Effector CD4-positive, alpha-beta T cell (primary cell): ENCODE data around the gene HSPA1L.
"Not testable (repeated sequence)": the region's sequence is repeated elsewhere in the genome, so short reads cannot be mapped to it uniquely, and the experiment has no call there.

ENCODE experiments used
- DNase-seq: peaks from one replicate; pipeline ENCODE4 v3.0.0-alpha.2; 2020

Gene HSPA1L

DNA sequence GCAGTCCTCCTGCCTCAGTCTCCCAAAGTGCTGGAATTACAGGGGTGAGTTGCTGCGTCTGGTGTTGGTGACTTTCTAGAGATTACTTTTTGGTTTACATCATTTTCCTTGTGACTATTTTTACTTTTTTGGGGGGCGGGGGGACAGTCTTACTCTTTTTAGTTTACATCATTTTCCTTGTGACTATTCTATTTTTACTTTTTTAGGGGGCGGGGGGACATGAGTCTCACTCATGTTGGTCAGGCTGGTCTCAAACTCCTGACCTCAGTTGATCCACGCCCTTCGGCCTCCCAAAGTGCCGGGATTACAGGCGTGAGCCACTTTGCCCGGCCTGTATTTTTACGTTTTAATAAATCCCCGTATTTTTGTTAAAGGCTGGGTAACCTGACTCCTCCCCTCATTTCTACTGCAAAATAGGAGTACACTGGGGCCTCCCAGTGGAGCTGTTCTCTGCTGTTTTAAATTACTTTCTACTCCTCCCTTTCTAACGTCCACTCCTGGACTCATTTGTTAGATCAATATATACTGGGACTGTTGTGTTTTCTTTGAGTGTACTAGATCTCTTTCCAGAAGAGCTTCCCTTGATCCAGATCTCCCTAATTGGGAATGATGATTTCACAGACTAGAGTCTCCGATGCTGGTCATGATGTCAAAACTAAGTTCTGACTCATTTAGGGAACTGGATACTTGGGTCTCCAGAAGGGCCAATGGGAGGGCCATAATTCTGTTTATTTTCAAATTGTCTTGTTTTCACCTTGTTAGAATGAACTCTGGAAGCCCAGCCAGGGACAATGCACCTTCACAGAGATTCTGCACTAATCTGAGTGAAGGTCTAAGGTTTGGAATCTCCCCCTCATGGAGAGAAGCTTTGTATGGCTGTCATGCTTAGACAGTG, 21.6 kb upstream of the HSPA1L start:
- DNase-seq = no peak

DNA sequence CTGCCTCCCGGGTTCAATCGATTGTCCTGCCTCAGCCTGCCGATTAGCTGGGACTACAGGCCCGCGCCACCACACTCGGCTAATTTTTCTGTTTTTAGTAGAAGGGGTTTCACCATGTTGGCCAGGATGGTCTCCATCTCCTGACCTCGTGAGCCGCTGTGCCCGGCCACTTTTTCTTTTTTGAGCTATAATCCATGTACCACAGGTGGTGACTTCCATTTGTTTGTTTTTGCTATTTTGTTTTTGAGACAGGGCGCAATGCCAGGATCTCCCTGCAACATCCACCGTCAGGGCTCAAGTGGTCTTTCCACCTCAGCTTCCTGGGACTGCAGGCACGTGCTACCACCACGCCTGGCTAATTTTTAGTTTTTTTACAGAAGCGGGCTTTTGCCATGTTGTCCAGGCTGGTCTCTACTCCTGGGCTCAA, 21.0 kb upstream of the HSPA1L start:
- no peak for DNase-seq

DNA sequence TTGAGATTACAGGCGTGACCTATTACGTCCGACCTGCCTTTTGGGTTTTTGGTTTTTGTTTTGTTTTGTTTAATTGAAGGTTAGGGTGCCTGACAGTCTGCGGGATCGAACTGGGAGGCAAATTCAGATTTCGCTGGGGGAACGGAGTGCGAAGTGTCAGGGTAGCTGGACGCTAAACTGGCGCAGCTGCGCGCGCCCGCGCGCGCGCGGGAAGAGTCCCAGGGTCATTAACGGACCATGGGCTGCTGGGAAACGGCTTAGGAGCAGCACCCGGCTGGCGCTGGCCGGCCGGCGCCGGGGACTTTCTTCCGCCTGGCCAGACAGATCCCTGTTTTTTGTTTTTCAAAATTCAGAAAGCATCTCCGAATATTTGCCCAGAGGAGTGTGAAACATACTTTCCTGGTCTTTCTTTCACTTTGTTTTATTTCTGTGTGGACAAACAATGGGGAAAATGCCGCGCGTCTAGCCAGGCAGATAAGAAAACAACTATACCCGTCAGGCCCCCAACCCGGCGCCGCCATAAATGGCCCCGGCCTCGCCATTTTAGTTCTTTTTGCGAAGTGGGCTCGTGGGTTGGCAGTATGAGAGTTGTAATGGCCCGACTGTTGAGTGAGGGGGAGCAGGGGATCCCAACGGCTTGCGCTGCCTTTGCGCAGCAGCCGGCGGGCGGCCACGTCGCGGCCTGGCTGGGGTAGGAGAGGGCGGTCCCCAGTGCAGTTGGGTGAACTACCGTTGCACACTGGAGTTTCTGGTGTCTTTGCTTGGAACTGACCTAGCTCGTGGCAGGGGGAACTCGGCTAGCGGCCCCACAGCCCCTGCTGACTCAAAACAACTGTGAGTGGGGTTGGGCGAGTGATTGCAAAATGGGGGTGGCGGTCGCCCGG, 19.5 kb upstream of the HSPA1L start:
- DNase-seq = peak; percentile 74

DNA sequence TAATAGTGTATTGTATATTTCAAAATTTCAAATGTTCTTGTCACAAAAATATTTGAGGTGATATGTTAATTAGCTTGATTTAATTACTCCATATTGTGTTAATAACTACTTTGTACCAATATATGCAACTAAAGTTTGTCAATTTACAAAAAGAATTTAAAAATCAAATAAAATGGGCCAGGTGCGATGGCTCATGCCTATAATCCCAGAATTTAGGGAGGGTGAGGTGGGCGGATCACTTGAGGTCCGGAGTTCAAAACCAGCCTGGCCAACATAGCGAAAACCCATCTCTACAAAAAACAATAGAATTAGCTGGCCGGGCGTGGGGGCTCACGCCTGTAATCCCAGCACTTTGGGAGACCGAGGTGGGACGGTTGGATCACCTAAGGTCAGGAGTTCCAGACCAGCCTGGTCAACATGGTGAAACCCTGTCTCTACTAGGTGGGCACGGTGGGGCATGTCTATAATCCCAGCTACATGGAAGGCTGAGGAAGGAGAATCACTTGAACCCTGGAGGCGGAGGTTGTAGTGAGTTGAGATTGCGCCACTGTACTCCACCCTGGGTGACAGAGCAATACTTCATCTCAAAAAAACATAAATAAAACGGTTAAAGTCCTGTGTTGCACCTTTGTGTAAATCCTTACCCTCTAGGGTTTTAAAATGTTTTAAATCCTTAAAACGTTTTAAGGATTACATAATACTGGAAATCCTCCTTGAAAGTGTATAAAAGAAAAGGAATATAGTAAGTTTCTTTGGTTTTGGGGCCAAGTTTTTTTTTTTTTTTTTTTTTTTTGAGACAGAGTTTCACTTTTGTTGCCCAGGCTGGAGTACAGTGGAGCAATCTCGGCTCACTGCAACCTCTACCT, 16.5 kb upstream of the HSPA1L start:
- DNase-seq = no peak

DNA sequence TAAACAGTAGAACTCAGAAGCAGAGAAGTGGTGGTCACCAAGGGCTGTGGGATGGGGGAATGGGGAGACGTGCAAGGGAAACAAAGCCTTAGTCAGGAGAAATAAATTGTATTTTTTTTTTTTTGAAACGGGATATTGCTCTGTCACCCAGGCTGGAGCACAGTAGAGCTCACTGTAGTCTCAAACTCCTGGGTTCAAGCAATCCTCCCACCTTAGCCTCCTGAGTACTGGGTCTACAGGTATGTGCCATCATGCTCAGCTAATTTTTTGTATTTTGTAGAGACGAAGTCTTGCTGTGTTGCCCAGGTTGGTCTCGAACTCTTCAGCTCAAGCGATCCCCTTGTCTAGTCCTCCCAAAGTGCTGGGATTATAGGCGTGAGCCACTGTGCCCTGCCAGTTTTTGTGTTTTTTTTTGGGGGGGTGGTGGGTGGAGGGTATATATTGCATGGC, 15.8 kb upstream of the HSPA1L start:
- DNase-seq = no peak

DNA sequence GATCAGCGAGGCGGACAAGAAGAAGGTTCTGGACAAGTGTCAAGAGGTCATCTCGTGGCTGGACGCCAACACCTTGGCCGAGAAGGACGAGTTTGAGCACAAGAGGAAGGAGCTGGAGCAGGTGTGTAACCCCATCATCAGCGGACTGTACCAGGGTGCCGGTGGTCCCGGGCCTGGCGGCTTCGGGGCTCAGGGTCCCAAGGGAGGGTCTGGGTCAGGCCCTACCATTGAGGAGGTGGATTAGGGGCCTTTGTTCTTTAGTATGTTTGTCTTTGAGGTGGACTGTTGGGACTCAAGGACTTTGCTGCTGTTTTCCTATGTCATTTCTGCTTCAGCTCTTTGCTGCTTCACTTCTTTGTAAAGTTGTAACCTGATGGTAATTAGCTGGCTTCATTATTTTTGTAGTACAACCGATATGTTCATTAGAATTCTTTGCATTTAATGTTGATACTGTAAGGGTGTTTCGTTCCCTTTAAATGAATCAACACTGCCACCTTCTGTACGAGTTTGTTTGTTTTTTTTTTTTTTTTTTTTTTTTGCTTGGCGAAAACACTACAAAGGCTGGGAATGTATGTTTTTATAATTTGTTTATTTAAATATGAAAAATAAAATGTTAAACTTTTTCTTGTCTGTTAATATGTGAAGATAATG, 14.7 kb upstream of the HSPA1L start:
- DNase-seq = no peak

DNA sequence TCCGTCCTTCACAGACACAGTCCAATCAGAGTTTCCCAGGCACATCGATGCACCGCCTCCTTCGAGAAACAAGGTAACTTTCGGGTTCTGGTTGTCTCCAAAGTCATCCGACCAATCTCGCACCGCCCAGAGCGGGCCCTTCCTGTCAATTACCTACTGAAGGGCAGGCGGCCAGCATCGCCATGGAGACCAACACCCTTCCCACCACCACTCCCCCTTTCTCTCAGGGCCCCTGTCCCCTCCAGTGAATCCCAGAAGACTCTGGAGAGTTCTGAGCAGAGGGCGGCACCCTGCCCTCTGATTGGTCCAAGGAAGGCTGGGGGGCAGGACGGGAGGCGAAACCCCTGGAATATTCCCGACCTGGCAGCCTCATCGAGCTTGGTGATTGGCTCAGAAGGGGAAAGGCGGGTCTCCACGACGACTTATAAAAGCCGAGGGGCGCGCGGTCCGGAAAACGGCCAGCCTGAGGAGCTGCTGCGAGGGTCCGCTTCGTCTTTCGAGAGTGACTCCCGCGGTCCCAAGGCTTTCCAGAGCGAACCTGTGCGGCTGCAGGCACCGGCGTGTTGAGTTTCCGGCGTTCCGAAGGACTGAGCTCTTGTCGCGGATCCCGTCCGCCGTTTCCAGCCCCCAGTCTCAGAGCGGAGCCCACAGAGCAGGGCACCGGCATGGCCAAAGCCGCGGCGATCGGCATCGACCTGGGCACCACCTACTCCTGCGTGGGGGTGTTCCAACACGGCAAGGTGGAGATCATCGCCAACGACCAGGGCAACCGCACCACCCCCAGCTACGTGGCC, 12.4 kb upstream of the HSPA1L start, which contains the start of gene HSPA1B:
Gene HSPA1B (plus strand): TSS at position 453 of the 794 bp plus-strand sequence. CDS start 213 bp downstream, at position 666.
- peak; percentile 77 for DNase-seq

DNA sequence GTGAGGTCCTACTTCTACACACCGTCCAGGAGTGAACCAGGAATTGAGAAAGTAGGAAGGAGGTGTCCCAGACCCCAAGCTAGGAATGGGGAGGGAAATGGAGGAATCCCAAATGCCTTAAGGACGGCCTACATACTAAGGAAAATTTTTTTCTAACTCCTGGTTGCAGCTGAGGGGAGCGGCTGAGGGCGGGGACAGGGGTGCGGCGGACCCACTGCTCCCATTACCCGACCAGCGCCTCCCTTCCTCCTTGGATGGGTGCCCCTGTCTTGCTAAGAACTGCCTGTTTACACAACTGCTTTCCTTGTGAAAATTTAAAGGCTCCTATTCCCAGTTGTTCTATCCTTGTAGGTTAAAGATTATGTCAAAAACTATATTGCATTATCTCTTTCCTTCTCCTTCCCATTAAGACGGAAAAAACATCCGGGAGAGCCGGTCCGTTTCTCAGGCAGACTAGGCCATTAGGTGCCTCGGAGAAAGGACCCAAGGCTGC, 11.8 kb upstream of the HSPA1L start:
- DNase-seq = no peak

DNA sequence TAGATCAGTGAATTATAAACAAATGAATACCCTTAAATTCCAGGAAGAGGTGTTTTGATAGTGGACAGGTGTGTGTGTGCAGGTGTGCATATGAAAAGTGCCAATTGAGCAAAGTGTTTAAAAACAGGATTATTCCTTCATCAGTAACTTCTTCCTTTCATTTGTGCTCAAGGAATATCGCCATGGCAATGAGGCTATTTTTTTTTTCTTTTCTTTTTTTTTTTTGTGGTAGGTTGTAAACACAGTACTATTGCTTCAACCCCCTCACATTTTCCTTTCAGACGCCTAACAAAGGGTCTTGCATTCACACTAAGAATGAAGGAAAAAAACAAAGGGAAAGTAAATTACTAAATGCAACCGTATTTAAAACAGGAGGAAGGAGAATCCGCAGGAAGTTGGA, 10.5 kb upstream of the HSPA1L start:
- DNase-seq = no peak

DNA sequence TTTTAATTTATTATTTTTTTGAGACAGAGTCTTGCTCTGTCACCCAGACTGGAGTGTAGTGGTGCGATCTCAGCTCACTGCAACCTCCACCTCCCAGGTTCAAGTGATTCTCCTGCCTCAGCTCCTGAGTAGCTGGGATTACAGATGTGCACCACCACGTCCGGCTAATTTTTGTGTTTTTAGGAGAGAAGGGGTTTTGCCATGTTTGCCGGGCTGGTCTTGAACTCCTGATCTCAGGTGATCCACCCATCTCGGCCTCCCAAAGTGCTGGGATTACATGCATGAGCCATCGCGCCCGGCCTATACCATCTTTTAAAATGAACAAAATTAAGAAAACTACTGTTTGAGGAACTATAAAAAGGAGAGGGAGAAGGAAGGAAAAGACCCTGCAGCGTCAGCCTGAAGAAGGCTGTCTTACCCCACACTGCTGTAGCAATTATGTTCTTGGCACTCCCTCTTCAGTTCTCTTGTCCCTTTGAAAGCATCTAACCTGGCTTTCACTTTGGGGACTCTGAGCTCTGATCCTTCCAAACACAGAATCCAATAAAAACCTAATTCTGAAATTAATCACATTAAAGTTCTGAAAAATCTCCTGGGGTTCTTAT, 8.6 kb upstream of the HSPA1L start:
- DNase-seq = not testable (repeated sequence)

DNA sequence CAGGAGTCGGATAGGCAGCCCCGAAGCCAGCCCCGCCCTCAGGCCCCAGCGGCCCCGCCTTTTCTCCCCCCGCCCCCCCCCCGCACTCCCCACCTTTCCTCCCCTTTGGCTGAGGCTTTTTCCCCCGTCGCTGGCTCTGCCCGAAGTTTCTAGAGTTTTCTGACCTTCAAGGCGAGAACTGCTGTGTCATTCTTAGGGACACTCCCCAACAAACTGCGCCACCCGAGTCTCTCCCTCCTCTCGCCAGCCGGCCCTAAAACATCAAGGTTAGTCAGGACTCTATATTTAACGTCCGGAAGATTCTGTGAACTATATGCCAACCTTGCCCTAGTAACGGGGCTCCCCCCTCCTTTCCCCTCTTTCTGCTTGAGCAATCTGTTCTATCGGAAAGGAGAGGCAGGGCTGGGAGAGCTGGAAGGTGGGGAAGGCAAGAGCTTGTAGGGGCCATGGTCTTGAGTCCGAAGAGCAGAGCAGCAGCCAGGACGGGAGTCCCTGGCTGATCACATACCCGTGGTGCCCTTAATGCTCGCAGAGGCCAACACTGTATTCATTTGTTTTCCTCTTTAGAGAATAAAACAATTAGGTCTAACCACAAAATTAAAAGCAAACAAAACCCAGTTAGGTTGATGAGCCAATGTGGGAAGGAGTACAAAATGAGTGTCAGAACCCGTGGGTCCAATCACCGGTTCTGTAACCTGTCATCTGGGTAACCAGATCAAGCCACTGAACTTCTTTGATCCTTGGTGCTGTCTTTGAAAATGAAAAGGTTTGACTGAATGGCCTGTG, 7.1 kb upstream of the HSPA1L start:
- DNase-seq = peak; percentile 54

DNA sequence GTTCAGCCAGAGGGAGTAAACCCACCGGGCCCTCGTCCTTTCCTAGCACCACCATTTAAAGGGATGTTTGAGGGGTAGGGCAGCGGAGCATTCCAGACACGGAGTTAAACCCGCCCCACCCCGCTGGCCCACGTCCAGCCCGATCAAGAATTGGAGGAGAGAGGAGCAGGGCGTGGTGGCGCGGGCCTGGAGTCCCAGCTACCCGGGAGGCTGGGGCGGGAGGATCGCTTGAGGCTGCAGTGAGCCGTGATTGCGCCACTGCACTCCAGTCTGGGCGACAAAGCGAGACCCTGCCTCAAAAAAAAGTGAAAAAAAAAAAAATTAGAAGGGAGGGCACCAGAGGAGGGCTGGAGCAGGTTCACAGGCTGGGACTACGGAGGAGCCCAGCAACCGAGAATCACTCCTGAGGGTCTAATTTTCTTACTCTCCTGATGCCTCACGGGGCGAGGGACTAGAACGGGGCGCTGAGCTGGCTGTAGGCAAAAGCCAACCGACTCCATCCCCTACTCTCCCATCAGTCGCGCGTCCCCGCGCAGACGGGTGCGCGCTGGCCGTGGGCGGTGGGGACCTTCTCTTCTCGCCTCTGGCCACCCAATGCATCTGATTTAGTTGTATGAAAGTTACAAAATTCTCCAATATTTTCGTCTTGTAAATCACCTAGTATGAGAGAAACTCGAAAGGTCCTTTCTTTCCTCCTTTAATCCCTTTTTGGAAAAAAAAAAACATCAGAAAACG, 6.4 kb upstream of the HSPA1L start:
- DNase-seq = no peak

DNA sequence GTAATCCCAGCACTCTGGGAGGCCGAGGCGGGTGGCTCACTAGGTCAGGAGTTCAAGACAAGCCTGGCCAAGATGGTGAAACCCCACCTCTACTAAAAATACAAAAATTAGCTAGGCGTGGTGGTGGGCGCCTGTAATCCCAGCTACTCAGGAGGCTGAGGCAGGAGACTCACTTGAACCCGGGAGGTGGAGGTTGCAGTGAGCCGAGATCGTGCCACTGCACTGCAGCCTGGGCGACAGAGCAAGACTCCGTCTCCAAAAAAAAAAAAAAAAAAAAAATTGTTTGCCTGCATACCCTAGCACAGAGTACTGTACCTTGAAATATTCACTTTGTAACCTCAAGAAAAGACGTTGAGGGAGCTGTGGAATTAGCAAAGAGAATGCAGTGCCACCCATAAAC, 5.3 kb upstream of the HSPA1L start:
- not testable (repeated sequence) for DNase-seq

DNA sequence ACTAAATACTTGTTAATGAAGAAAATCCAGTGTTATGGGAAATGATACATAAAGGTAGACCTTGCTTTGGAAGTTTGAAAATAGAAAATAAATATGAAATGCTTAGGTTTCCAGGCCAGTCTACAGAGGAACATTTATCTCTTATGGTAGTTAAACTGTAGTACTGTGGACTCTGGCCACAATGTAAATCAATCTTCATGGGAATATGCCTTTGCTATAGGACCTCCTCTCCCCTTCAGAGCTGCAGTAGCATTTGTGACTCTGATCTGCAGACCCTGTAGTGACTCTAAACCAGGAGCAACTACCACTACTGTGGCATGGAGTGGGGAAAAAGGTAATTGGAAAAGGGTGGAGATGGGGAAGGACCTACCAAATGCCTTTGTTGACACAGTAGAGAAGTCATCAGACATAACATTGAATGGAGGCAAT, 4.8 kb upstream of the HSPA1L start:
- no peak for DNase-seq

DNA sequence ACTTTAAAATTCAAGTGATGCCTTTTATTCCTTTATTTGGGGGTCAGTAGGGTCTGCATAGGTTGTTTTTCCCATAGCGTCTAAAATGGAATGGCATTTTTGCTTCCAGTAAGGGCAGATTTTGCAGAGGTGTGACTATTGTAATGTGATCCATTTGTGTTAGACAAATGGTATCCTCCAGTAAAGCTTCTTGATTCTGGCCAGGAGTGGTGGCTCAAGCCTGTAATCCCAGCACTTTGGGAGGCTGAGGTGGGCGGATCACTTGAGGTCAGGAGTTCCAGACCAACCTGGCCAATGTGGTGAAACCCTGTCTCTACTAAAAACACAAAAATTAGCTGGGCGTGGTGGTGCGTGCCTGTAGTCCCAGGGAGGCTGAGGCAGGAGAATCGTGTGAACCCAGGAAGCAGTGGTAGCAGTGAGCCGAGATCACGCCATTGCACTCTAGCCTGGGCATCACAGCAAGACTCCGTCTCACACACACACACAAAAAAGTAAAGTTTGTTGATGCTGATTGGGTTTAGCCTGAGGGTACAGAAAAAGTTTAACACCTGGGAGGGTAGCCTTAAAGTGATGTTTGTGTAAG, 2.9 kb upstream of the HSPA1L start:
- DNase-seq = not testable (repeated sequence)

DNA sequence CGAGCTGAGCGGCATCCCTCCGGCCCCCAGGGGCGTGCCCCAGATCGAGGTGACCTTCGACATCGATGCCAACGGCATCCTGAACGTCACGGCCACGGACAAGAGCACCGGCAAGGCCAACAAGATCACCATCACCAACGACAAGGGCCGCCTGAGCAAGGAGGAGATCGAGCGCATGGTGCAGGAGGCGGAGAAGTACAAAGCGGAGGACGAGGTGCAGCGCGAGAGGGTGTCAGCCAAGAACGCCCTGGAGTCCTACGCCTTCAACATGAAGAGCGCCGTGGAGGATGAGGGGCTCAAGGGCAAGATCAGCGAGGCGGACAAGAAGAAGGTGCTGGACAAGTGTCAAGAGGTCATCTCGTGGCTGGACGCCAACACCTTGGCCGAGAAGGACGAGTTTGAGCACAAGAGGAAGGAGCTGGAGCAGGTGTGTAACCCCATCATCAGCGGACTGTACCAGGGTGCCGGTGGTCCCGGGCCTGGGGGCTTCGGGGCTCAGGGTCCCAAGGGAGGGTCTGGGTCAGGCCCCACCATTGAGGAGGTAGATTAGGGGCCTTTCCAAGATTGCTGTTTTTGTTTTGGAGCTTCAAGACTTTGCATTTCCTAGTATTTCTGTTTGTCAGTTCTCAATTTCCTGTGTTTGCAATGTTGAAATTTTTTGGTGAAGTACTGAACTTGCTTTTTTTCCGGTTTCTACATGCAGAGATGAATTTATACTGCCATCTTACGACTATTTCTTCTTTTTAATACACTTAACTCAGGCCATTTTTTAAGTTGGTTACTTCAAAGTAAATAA, 2.2 kb upstream of the HSPA1L start:
- DNase-seq = not testable (repeated sequence)

DNA sequence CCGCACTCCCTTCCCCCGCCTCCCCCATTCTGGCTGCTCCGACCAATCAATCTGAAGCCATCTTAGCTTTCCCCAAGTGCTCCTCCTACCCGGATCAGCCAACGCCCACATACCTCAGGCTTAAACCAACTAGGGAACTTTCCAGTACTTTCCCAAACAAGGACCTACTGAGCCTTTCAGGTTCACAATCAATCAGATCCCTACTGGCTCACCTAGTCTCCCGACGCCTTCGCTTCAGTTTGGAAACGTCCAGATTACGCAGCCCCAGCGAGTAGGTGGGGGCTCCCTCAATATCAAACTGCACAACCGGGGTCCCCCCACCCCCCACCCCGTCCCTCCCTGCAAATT, 432 bp downstream of the HSPA1L start:
- peak; percentile 56 for DNase-seq

DNA sequence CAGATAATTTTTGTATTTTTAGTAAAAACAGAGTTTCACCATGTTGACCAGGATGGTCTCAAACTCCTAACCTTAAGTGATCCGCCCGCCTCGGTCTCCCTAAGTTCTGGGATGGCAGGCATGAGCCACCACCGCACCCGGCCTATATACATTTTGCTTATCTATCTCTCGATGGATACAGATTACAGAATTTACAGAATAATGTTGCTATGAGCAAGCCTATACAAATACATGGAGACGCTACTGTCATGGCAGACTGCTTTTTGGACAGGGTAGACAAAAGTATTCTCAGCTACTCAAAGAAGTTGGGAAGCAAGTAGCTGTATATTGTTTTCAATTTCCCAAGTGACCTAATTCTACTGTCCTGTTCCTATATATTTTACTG, 1.6 kb downstream of the HSPA1L start:
- no peak for DNase-seq
